ENCODE measurements around the gene NDOR1.

GRCh38 chr9:137164370-137165249 lies 40.9 kb upstream of the NDOR1 start:
- TF ChIP-seq CTCF (conservative IDR thresholded peaks at IDR 0.05) (no peak), EZH2 (IDR thresholded peaks at IDR 0.05; ENCODE audit: low read depth) (no peak)
